Measurements from ENCODE around the gene TNFAIP2. TPM values are rescaled to one million over a fixed set of nuclear protein-coding genes. Genes with fewer than 3 reads are reported as not detected.

Gene TNFAIP2
- total and polyA plus RNA-seq, 2 experiments from 2014 or later = 9.9 to 14.1 TPM

GRCh38 chr14:103094406-103095209, 28.7 kb upstream of the TNFAIP2 start, which contains the start of gene EXOC3L4:
TSS of gene EXOC3L4 (plus strand) at chr14:103094725. CDS start at chr14:103100220, 5,495 bp downstream.
- Histone ChIP-seq H3K9me2 (ENCODE audit: insufficient read depth) (no peaks in the 10 kb centered on the region), H3K4me3 (no peak within 1 kb of the TSS), H3K27me3 (ENCODE audit: insufficient read depth) (peaks cover 12% of the 10 kb centered on the region; the same call in 1 of the 2 replicates), H3K79me2 (replicated peaks; ENCODE audit: insufficient read depth) (no peaks in the 10 kb centered on the region), H3K36me3 (ENCODE audit: insufficient read depth) (no peaks in the 10 kb centered on the region), H2AFZ (no peak within 1 kb of the TSS), H3F3A (replicated peaks; ENCODE audit: low read depth) (0 out of 2 replicates have a peak, but pooled peaks cover 4% of the 10 kb centered on the region), H3K27ac (ENCODE audit: low read depth) (no peak within 1 kb of the TSS), H4K20me1 (replicated peaks; ENCODE audit: insufficient read depth) (no peaks in the 10 kb centered on the region), H3K4me2 (no peak within 1 kb of the TSS), H3K4me1 (ENCODE audit: insufficient read depth) (peaks cover 11% of the 10 kb centered on the region)
- no peak within 1 kb of the TSS for H3K4me3 Mint-ChIP-seq
- H3K9me3 Mint-ChIP-seq = no peaks in the 10 kb centered on the region
- peaks cover 21% of the 10 kb centered on the region for H3K27me3 Mint-ChIP-seq (ENCODE audit: insufficient read depth, low read depth, poor library complexity)
- no peak for DNase-seq (ENCODE audit: low spot score)
- TF ChIP-seq CREB1 (CRISPR knock-in tag; IDR thresholded peaks at IDR 0.05; ENCODE audit: low read depth) = no peak
- no peak for TF ChIP-seq ZNF331 (CRISPR knock-in tag; IDR thresholded peaks at IDR 0.05; ENCODE audit: low read depth)
- TF ChIP-seq NANOG (IDR thresholded peaks at IDR 0.05; ENCODE audit: borderline replicate concordance) = no peak
- TF ChIP-seq ZNF114 (CRISPR knock-in tag; IDR thresholded peaks at IDR 0.05) = no peak
- no peak within 1 kb of the TSS for H3K27ac Mint-ChIP-seq
- ATAC-seq = no peak
- peaks cover 16% of the 10 kb centered on the region for H3K4me1 Mint-ChIP-seq
- no peaks in the 10 kb centered on the region for H3K36me3 Mint-ChIP-seq (ENCODE audit: low read depth)

GRCh38 chr14:103095210-103095778, 28.0 kb upstream of the TNFAIP2 start:
- TF ChIP-seq JUNB (IDR thresholded peaks at IDR 0.05; ENCODE audit: unreplicated experiment) = no peak
- TF ChIP-seq REST (IDR thresholded peaks at IDR 0.05; ENCODE audit: unreplicated experiment) = no peak
- TF ChIP-seq CREB1 (CRISPR knock-in tag; IDR thresholded peaks at IDR 0.05; ENCODE audit: low read depth) = no peak
- no peak for TF ChIP-seq EZH2phosphoT487 (IDR thresholded peaks at IDR 0.05; ENCODE audit: unreplicated experiment)
- TF ChIP-seq NANOG (IDR thresholded peaks at IDR 0.05; ENCODE audit: borderline replicate concordance) = no peak
- TF ChIP-seq STAT1 (IDR thresholded peaks at IDR 0.05; ENCODE audit: unreplicated experiment) = no peak
- TF ChIP-seq ZNF114 (CRISPR knock-in tag; IDR thresholded peaks at IDR 0.05) = no peak
- no peak for TF ChIP-seq ETS1 (IDR thresholded peaks at IDR 0.05)
- no peak for TF ChIP-seq ZNF331 (CRISPR knock-in tag; IDR thresholded peaks at IDR 0.05; ENCODE audit: low read depth)
- TF ChIP-seq CTCF (conservative IDR thresholded peaks at IDR 0.05; ENCODE audit: low read depth in 2 of 2) = no peak
- TF ChIP-seq POLR2AphosphoS5 (IDR thresholded peaks at IDR 0.05; ENCODE audit: low read depth) = no peak
- no peak for TF ChIP-seq EZH2 (IDR thresholded peaks at IDR 0.05; ENCODE audit: low read depth, unreplicated experiment)
- H3K27ac Mint-ChIP-seq = no peak overlapping the region
- ATAC-seq = no peak

More at GRCh38 chr14:103095210-103095778, 28.0 kb upstream of the TNFAIP2 start:
- Histone ChIP-seq H3K4me1 (ENCODE audit: insufficient read depth) (peaks cover 11% of the 10 kb centered on the region), H3K27ac (ENCODE audit: low read depth) (no peak overlapping the region), H3K79me2 (replicated peaks; ENCODE audit: insufficient read depth) (no peaks in the 10 kb centered on the region), H2AFZ (no peak overlapping the region), H3K4me2 (no peak overlapping the region), H3K36me3 (ENCODE audit: insufficient read depth) (no peaks in the 10 kb centered on the region), H3K4me3 (no peak overlapping the region), H3K27me3 (ENCODE audit: insufficient read depth) (peaks cover 9% of the 10 kb centered on the region; the same call in 1 of the 2 replicates), H4K20me1 (replicated peaks; ENCODE audit: insufficient read depth) (no peaks in the 10 kb centered on the region), H3F3A (replicated peaks; ENCODE audit: low read depth) (0 out of 2 replicates have a peak, but pooled peaks cover 4% of the 10 kb centered on the region), H3K9me2 (ENCODE audit: insufficient read depth) (no peaks in the 10 kb centered on the region)
- Mint-ChIP-seq H3K4me1 (peaks cover 16% of the 10 kb centered on the region), H3K36me3 (ENCODE audit: low read depth) (no peaks in the 10 kb centered on the region), H3K27me3 (ENCODE audit: insufficient read depth, low read depth, poor library complexity) (peaks cover 20% of the 10 kb centered on the region), H3K4me3 (no peak overlapping the region), H3K9me3 (no peaks in the 10 kb centered on the region)
- DNase-seq (ENCODE audit: low spot score) = no peak

All from GM23338 (cell line).